ENCODE measurements around the gene F12. TPM values are rescaled to one million over a fixed set of nuclear protein-coding genes. Genes with fewer than 3 reads are reported as not detected.

F12 gene
- total and polyA plus RNA-seq, 2 of the 8 experiments (the other 6 are each of a cell fraction or from before 2014, with no cell fraction given) = 6.5 to 7.8 TPM

GRCh38 chr5:177405312-177405711 is 4.1 kb downstream of the F12 start:
- H2BK120ac ChIP-seq (replicated peaks; ENCODE audit: low read depth, low read length) = no peak overlapping the region
- H2BK12ac ChIP-seq (ENCODE audit: low read depth, low read length) = no peak overlapping the region
- no peak overlapping the region for H3K27ac ChIP-seq (ENCODE audit: low read depth, low read length)
- no peak overlapping the region for H2AK5ac ChIP-seq (ENCODE audit: low read depth, low read length)
- no peak overlapping the region for H3K14ac ChIP-seq (ENCODE audit: insufficient read length)
- DNase-seq (ENCODE audit: low read depth in 1 of 2, low spot score in 2 of 2) (no peak), FAIRE-seq (no peak)
- H4K20me1 ChIP-seq (replicated peaks in 1 of 2; ENCODE audit: control insufficient read depth in 1 of 2, insufficient read depth in 2 of 2, low read length in 2 of 2) = no peaks in the 10 kb centered on the region
- peaks cover 22 to 68% (median 43%) of the 10 kb centered on the region in 4 experiments for H3K27me3 ChIP-seq (replicated peaks in 1 of 4; ENCODE audit: control insufficient read depth in 3 of 4, extremely low read depth in 1 of 4, insufficient read depth in 3 of 4, low read length in 3 of 4)
- H4K8ac ChIP-seq (ENCODE audit: extremely low read depth, insufficient read depth, low read length) = no peak overlapping the region
- H3K23me2 ChIP-seq (ENCODE audit: low read depth, low read length) = peaks cover 13% of the 10 kb centered on the region; the same call in 1 of the 2 replicates
- H2BK20ac ChIP-seq (ENCODE audit: low read length) = no peak overlapping the region
- no peak overlapping the region for H4K91ac ChIP-seq (replicated peaks; ENCODE audit: insufficient read length, low read length)
- H3K4ac ChIP-seq (replicated peaks; ENCODE audit: insufficient read length, low read depth, low read length) = no peak overlapping the region
- H3K23ac ChIP-seq (ENCODE audit: insufficient read length) = no peak overlapping the region
- no peak overlapping the region for H3K9ac ChIP-seq (replicated peaks in 1 of 4; ENCODE audit: extremely low read depth in 1 of 4, low read depth in 3 of 4, low read length in 3 of 4)
- ChIA-PET CTCF (ENCODE audit: partially characterized antibody) (interaction anchor here (1.0 to 10.5 kb wide), 10 partner anchors 11 to 96 kb away, joined by 3 to 343 read pairs (median 36); partner anchors contain the start of genes GRK6, PRR7 and SLC34A1), POLR2A (ENCODE audit: partially characterized antibody) (interaction anchor here (0.9 to 10.8 kb wide), 10 partner anchors 10 to 89 kb away, joined by 3 to 143 read pairs (median 8); partner anchors contain the start of genes GRK6 and PRR7)
- H4K5ac ChIP-seq (ENCODE audit: insufficient read length, low read depth, low read length) = no peak overlapping the region
- no peaks in the 10 kb centered on the region for H3K79me1 ChIP-seq (ENCODE audit: low read depth, low read length)
- H3K79me2 ChIP-seq (ENCODE audit: control insufficient read depth in 1 of 2, insufficient read depth in 2 of 2, low read length in 2 of 2) = no peaks in the 10 kb centered on the region
- no peak overlapping the region for H2AFZ ChIP-seq (ENCODE audit: low read length)
- no peak overlapping the region for H3K4me3 ChIP-seq (ENCODE audit: extremely low read depth in 1 of 4, insufficient read depth in 2 of 4, low read depth in 3 of 4, low read length in 4 of 4)
- H2BK5ac ChIP-seq (ENCODE audit: low read depth, low read length) = no peak overlapping the region
- WGBS, 2 experiments (ENCODE audit: extremely low coverage in 1 of 2, insufficient coverage in 1 of 2, insufficient read length in 1 of 2, insufficient replicate concordance in 2 of 2, low coverage in 1 of 2, low lambda C conversion rate in 2 of 2, missing lambda C conversion rate in 1 of 2) = 89% methylated on average over 2 of the region's 2 CpGs; no CpG with 5 or more reads in 1 of the 2 experiments
- H3K56ac ChIP-seq (replicated peaks; ENCODE audit: insufficient read length, low read depth, low read length) = no peak overlapping the region
- no peaks in the 10 kb centered on the region for H3K9me3 ChIP-seq (ENCODE audit: insufficient read depth in 2 of 2, low read depth in 1 of 2, low read length in 1 of 2)
- H2BK15ac ChIP-seq (ENCODE audit: low read length) = no peak overlapping the region
- peaks cover 0 to 22% (median 14%) of the 10 kb centered on the region in 4 experiments; a peak in 5 of 7 replicates for H3K4me1 ChIP-seq (replicated peaks in 1 of 4; ENCODE audit: control insufficient read depth in 3 of 4, insufficient read depth in 4 of 4, low read length in 3 of 4)
- no peak overlapping the region for H3K18ac ChIP-seq (ENCODE audit: extremely low read depth, low read length)
- H3K36me3 ChIP-seq (ENCODE audit: control insufficient read depth in 2 of 4, insufficient read depth in 4 of 4, low read length in 3 of 4) = no peaks in the 10 kb centered on the region
- H3K4me2 ChIP-seq (ENCODE audit: insufficient read depth in 1 of 2, low read depth in 2 of 2, low read length in 2 of 2) = no peak overlapping the region; a peak in 1 of 4 replicates
- TF ChIP-seq PHF8 (conservative IDR thresholded peaks at IDR 0.05; ENCODE audit: low read depth, low read length) = no peak
- no peak for TF ChIP-seq CREB1 (IDR thresholded peaks at IDR 0.05)
- TF ChIP-seq BRCA1 (IDR thresholded peaks at IDR 0.05; ENCODE audit: low read depth, low read length) = no peak
- TF ChIP-seq CBX8 (IDR thresholded peaks at IDR 0.05; ENCODE audit: borderline replicate concordance, low read depth, low read length) = no peak
- no peak for TF ChIP-seq EZH2 (IDR thresholded peaks at IDR 0.05; ENCODE audit: low read depth, low read length, severe bottlenecking)
- no peak for TF ChIP-seq GTF2F1 (IDR thresholded peaks at IDR 0.05; ENCODE audit: borderline replicate concordance, low read depth, low read length)
- TF ChIP-seq KDM5A (IDR thresholded peaks at IDR 0.05; ENCODE audit: low read length) = no peak
- TF ChIP-seq RXRA (IDR thresholded peaks at IDR 0.05; ENCODE audit: insufficient read depth, low read depth, low read length) = no peak
- TF ChIP-seq NANOG (IDR thresholded peaks at IDR 0.05; ENCODE audit: insufficient read depth, low read depth, low read length, poor library complexity, severe bottlenecking) = no peak
- TF ChIP-seq RBBP5 (IDR thresholded peaks at IDR 0.05; ENCODE audit: borderline replicate concordance, low read depth, low read length) = no peak
- no peak for TF ChIP-seq CBX5 (IDR thresholded peaks at IDR 0.05; ENCODE audit: low read depth, low read length)
- TF ChIP-seq FOSL1 (IDR thresholded peaks at IDR 0.05; ENCODE audit: insufficient read depth, low read depth, low read length) = no peak
- no peak for TF ChIP-seq KDM1A (IDR thresholded peaks at IDR 0.05; ENCODE audit: borderline replicate concordance, low read length)
- no peak for TF ChIP-seq POLR2AphosphoS5 (IDR thresholded peaks at IDR 0.05; ENCODE audit: low read depth, low read length)
